SJSA1 (cell line): ENCODE measurements around the gene FAM193B. TPM values are rescaled to one million over a fixed set of nuclear protein-coding genes. Genes with fewer than 3 reads are reported as not detected.
A peak's percentile ranks its signal among the peaks of the same experiment; 100 is the strongest.
"Not testable (repeated sequence)": the region's sequence is repeated elsewhere in the genome, so short reads cannot be mapped to it uniquely, and the experiment has no call there.

Experiments used
- DNase-seq, 2 experiments: peaks; one replicate each; pipeline ENCODE4 v3.0.0-alpha.2; 2015 to 2020; ENCODE audit warnings: low spot score in 2 of 2, low read depth in 1 of 2
- H3K27ac ChIP-seq: fragments of 250-450 bp; sonication (Bioruptor Pico); 2 replicates; pipeline ENCODE4 v1.5.1; 2020; ENCODE audit warnings: mild to moderate bottlenecking, moderate library complexity
- H3K27me3 ChIP-seq: fragments of 250-450 bp; sonication (Bioruptor Pico); replicated peaks from 2 replicates; pipeline ENCODE4 v1.5.1; 2020; ENCODE audit warnings: mild to moderate bottlenecking, moderate library complexity
- H3K36me3 ChIP-seq: fragments of 250-450 bp; sonication (Bioruptor Pico); 2 replicates; pipeline ENCODE4 v1.5.1; 2020; ENCODE audit warnings: mild to moderate bottlenecking
- H3K4me1 ChIP-seq: fragments of 250-450 bp; sonication (Bioruptor Pico); replicated peaks from 2 replicates; pipeline ENCODE4 v1.6.1; 2021; ENCODE audit warnings: mild to moderate bottlenecking
- H3K4me3 ChIP-seq: fragments of 250-450 bp; sonication (Bioruptor Pico); 2 replicates; pipeline ENCODE4 v1.5.1; 2020; ENCODE audit warnings: mild to moderate bottlenecking
- H3K9me3 ChIP-seq: fragments of 250-450 bp; sonication (Bioruptor Pico); replicated peaks from 2 replicates; pipeline ENCODE4 v1.5.1; 2020; ENCODE audit warnings: mild to moderate bottlenecking
- total RNA-seq: library from RNA; depleted of rRNA; stranded (reverse); fragments of >200 nt; shearing (Covaris generic); gene quantifications from 2 replicates; pipeline ENCODE4 v1.2.3, GENCODE V29; 2014

FAM193B gene
- total RNA-seq, 1 experiment from 2014 or later = 24.9 TPM

DNA sequence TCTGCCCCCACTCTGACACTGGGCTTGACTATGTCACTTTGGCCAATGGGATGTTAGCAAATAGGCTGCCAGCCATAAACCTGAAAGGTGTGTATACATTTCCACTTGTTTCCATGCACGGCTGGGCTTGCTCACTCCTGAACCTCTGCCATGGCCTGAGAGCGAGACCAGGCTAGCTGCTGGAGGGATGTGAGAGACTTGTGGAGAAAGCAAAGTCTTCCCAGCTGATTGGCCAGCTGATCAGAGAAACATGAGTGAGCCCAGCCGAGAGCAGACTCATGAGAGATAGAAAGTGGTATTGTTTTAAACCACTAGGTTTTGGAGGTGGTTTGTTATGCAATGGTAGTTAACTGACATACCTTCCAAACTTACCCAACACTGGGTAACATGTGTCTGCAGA, 13.9 kb downstream of the FAM193B start:
- H3K4me1 ChIP-seq = peaks cover 29% of the 10 kb centered on the region
- no peak for DNase-seq
- no peak overlapping the region for H3K27ac ChIP-seq
- peaks cover 56% of the 10 kb centered on the region for H3K36me3 ChIP-seq
- no peaks in the 10 kb centered on the region for H3K27me3 ChIP-seq
- no peaks in the 10 kb centered on the region for H3K9me3 ChIP-seq
- H3K4me3 ChIP-seq = no peak overlapping the region

DNA sequence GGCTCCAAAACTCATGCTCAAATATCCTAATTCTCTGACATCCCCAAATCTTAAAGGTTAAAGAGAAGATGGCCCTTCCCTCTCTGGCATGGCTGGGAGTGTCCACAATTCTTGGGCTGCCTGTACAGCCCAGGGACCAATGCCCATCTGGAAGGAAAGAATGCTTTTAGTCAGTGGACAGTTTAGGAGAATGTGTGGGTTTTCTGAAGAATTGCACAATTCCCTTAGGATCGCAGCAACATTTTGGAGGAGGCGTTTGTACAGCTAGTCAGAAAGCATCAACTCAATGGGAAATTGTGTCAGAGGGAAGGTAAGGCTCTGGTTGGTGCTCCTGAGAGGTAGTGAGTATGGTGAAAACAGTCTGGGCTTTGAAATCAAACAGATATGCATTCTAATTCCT, 15.0 kb downstream of the FAM193B start:
- Histone ChIP-seq H3K4me1 (peaks cover 29% of the 10 kb centered on the region), H3K4me3 (no peak overlapping the region), H3K9me3 (no peaks in the 10 kb centered on the region), H3K27me3 (no peaks in the 10 kb centered on the region), H3K36me3 (peaks cover 60% of the 10 kb centered on the region), H3K27ac (no peak overlapping the region)
- no peak for DNase-seq

DNA sequence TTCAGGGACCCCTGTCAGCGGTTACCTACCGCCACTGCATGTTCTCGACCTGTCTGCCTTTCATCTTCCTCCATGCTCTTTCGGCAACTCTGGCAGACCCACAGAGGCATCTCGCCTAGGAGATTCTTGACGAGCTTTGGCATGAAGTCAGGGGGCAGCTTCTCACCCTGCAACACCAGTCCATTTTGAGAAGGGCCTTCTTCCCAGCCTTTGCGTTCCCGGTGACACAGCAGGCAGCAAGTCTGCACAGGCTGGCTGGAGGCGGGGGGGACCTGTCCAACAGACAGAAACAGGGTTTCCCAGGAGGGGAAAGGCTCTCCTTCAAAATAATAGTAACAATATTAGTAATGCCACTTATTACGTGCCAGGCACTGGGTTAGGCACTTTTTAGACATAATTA, 15.5 kb downstream of the FAM193B start:
- Histone ChIP-seq H3K4me1 (peaks cover 29% of the 10 kb centered on the region), H3K27ac (no peak overlapping the region), H3K27me3 (no peaks in the 10 kb centered on the region), H3K36me3 (peaks cover 58% of the 10 kb centered on the region), H3K4me3 (no peak overlapping the region), H3K9me3 (no peaks in the 10 kb centered on the region)
- no peak for DNase-seq

DNA sequence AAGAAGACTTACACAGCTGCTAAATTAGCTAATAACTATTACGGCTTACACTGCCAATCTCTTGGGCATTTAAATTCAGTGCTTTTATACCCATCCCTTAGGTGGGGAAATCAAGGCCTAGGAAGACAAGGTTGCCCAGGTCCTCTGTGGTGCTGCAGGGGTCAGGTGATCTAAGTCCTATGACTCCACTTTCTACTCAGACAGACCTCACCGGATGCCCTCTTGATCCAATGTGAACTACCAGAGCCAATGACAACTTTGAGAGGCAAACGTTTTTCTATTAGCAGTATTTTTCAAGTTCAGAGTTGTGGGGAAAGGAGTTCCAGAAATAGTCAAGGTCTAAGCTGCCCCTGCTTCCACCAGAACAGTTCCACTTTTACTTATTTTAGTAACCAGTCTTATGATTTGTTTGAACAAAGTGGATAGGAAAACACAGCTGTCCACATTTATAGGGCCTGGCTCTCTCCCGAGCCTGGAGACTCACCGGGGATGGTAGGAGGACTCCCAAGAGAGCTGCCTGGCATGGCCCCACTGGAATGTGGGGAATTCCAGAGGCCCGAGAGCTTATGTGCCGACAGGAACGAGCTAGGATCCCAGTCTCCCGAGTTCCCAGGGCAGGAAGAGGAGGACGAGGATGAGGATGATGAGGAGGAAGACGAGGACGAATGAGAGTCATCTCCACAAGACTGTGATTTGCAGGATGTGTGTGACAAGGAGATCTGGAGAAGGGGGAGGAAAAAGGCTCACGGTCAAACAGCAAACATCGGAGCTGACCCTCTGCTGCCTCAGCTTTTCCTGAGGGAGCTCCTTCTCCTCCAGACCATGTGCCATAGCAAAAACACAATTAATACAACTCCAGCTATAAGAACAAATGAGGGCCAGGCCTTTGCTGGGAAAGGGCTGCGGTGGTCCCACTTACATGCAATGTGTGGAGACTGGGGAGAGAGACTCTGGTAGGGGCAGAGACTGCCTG, 16.7 kb downstream of the FAM193B start:
- Histone ChIP-seq H3K36me3 (peaks cover 58% of the 10 kb centered on the region), H3K4me1 (peaks cover 29% of the 10 kb centered on the region), H3K27me3 (no peaks in the 10 kb centered on the region), H3K9me3 (no peaks in the 10 kb centered on the region), H3K27ac (peak overlapping the region; percentile 71), H3K4me3 (no peak overlapping the region)
- DNase-seq = peak; percentile 93 to 96

DNA sequence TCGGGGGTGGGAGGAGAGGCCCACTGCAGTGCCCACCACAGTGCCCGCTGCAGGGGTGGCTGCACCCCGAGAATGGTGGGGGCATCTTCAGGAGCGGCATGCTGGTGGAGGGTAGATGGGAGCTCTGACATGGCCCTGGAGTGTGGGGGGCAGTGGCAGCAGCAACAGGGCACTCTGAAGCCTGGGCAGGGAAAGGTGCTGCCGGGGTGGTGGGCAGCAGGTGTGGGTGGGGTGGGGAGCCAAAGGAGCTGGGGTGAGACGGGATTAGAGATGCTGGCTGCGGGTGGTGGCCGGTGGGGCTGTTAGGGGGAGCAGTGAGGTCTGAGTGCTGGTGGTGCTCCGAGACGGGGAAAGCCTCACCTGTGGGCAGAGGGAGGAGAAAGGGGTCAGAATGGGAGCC, 18.0 kb downstream of the FAM193B start:
- Histone ChIP-seq H3K27me3 (no peaks in the 10 kb centered on the region), H3K27ac (no peak overlapping the region), H3K4me1 (peaks cover 29% of the 10 kb centered on the region), H3K36me3 (peaks cover 61% of the 10 kb centered on the region), H3K9me3 (no peaks in the 10 kb centered on the region), H3K4me3 (no peak overlapping the region)
- DNase-seq = no peak

DNA sequence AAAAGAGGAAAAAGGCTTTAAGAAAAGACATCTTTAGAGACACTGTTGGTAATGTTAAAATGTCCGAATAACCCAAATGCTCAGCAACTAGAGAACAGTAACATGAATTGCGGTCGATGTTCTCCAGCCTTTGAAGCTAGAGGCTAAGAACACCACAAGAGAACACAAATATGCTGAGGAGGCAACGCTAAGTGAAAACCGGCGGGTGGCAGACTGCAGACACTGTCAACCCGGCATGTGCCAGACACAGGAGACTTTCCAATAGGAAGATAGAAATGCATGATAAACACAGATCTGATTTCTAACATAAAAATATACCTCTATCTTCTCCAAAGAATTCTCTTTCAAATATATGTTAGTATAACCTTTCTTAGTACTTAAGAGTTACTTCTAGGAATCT, 19.2 kb downstream of the FAM193B start:
- peaks cover 72% of the 10 kb centered on the region for H3K36me3 ChIP-seq
- no peak for DNase-seq
- no peak overlapping the region for H3K4me3 ChIP-seq
- H3K27me3 ChIP-seq = no peaks in the 10 kb centered on the region
- H3K9me3 ChIP-seq = no peaks in the 10 kb centered on the region
- H3K4me1 ChIP-seq = peaks cover 29% of the 10 kb centered on the region
- H3K27ac ChIP-seq = no peak overlapping the region

DNA sequence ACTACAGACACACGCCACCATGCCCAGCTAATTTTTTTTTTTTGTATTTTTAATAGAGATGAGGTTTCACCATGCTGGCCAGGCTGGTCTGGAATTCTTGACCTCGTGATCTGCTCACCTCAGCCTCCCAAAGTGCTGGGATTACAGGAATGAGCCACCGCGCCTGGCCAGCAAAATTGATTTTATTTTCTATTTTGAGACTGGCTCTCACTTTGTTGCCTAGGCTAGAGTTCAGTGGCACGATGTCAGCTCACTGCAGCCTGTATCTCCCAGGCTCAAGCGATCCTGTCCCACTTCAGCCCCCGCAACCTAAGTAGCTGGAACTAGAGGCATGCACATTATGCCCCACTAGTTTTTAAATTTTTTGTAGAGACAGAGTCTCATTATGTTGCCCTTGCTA, 19.9 kb downstream of the FAM193B start:
- Histone ChIP-seq H3K36me3 (peaks cover 78% of the 10 kb centered on the region), H3K4me1 (peaks cover 29% of the 10 kb centered on the region)
- not testable (repeated sequence) for H3K27me3 ChIP-seq, H3K9me3 ChIP-seq, DNase-seq, H3K27ac ChIP-seq, H3K4me3 ChIP-seq

DNA sequence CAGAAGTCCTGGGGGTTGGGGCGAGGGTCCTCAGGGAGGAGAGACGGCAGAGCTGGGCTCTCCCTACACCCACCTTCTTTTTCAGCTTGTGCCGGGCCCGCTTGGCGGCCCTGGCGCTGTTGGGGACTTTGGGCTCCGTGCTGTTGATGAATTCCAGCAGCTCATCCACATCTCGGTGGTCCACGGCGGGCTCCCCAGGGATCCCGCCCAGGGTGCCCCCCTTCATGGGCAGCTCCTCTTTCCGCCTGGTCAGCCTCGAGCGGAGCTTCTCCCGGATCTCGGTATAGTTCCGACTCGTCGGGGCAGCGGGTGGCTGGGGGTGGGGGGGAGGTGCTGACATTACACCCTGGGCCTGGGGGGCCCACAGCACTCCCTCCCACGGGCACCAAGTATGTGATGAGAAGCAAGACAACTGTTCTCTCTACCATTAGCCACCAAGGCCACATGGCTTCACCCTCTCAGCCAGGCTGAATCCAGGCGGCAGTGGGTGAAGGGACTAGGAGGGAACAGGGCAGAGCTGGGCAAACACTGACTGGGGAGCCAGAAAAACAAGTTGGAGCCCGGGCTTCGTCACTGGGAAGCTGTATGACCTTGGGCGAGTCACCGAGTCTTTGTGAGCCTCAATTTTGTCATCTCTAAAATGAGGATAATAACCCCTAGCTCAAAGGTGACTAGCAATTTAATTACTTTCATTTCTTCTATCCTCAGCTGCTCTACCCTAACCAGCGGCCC, 23.0 kb downstream of the FAM193B start:
- Histone ChIP-seq H3K4me1 (peaks cover 2% of the 10 kb centered on the region; the same call in 1 of the 2 replicates), H3K27ac (no peak overlapping the region), H3K9me3 (no peaks in the 10 kb centered on the region), H3K36me3 (peaks cover 91% of the 10 kb centered on the region), H3K4me3 (no peak overlapping the region), H3K27me3 (no peaks in the 10 kb centered on the region)
- DNase-seq = no peak

DNA sequence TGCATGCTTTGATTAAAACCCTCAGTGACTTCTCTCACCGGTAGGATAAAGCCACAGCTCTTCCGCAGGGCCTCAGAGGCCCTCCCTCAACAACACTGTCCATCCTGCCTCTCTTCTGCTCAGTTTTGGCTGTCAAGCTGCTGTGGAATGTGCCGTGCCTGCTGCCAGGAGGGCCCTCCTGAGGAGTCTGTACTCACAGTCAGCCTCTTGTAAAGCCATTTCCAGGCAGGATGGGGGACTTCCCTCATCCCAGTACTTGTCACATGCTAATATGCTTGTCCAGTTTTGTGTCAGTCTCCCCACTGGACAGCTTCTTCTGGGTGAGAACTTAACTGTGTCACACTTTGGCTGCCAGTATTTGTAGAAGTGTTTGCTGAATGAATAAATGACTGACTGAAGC, 23.7 kb downstream of the FAM193B start:
- Histone ChIP-seq H3K9me3 (no peaks in the 10 kb centered on the region), H3K36me3 (peaks cover 92% of the 10 kb centered on the region), H3K27me3 (no peaks in the 10 kb centered on the region), H3K27ac (no peak overlapping the region), H3K4me3 (no peak overlapping the region), H3K4me1 (no peaks in the 10 kb centered on the region)
- no peak for DNase-seq

DNA sequence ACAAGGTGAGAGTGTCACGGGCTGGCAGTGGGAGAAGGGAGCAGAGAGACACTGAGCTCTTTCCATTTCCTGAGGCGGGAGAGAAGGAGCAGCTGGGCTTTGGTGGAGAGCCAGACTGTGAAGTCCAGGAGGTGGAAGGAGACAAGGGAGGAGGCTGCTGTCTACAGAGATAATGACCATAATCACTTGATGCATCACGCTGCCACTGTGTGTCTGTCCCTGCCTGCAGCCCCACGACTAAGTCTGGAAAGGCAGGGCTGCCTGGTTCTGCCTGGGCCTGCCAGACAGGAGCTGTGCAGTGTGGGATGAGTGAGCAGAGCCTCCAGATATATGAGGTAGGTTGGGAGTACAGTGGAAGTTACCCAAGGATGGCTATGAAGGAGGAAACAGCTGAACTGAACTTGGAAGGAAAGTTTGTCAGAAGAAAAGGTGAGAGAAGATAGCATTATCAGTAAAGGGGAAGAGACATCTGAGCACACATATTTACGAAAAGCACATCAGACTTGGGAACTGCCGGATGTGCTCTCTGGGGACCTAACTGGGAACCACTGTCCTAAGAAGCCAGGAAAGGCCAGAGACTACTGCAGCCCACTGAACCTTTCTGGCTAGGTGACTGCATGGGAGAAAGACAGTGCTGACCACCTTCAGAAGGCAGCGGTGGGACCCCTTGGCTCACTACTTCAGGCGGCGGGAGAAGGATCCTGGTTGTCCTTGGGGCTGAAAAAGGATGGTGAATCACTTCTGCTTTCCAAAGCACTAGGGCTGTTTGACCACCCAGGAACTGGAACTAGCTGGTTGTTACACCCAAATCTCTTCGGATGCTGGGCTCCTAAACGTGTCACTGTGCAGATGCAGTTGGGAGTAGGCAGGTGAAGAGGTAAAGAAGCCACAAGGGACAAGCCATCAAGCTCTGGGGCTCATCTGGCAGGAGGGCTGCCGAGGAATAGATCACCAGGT, 24.8 kb downstream of the FAM193B start:
- no peaks in the 10 kb centered on the region for H3K4me1 ChIP-seq
- H3K36me3 ChIP-seq = peaks cover 92% of the 10 kb centered on the region
- DNase-seq = no peak
- H3K9me3 ChIP-seq = no peaks in the 10 kb centered on the region
- no peaks in the 10 kb centered on the region for H3K27me3 ChIP-seq
- H3K4me3 ChIP-seq = no peak overlapping the region
- H3K27ac ChIP-seq = no peak overlapping the region

DNA sequence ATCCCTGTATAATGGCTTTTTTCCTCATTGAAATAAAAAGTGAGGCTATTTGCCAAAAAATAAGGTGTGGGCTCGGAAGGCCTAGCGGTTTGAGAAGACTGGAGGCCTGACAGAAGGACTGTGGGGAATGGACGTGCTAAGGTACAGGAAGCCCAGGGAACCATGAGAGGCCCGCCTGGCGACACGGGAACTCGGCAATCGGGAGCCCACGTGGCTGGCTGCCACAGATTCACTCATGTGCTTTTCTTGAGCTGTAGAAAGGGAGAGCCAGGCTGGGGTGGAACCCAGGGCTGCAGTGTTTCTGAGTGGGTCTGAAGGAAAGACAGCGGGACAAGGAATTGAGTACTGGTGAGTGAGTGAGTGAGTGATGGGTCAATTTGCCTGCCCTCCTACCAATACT, 25.7 kb downstream of the FAM193B start:
- DNase-seq = no peak
- Histone ChIP-seq H3K9me3 (no peaks in the 10 kb centered on the region), H3K27ac (no peak overlapping the region), H3K27me3 (no peaks in the 10 kb centered on the region), H3K36me3 (peaks cover 94% of the 10 kb centered on the region), H3K4me1 (no peaks in the 10 kb centered on the region), H3K4me3 (no peak overlapping the region)

DNA sequence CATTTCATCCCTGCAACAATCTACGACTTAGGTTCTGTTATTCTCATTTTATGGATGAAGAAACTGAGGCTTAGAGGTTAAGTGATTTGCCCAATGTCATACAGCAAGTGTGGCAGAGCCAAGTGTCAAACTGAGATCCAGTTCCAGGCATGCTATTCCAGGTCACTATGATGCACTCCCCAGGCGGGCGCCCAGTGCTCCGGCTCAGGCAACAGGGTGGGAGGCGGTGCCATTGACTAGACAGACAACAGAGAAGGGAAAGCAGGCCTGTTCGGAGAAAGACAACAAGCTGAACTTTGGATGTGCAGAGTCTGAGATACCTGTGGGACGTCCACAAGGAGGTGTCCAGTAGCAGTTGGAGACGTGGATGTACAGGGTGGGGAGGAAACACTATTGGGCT, 26.8 kb downstream of the FAM193B start:
- H3K4me1 ChIP-seq = no peaks in the 10 kb centered on the region
- peaks cover 98% of the 10 kb centered on the region for H3K36me3 ChIP-seq
- H3K27me3 ChIP-seq = no peaks in the 10 kb centered on the region
- H3K27ac ChIP-seq = no peak overlapping the region
- no peak overlapping the region for H3K4me3 ChIP-seq
- no peak for DNase-seq
- H3K9me3 ChIP-seq = no peaks in the 10 kb centered on the region

DNA sequence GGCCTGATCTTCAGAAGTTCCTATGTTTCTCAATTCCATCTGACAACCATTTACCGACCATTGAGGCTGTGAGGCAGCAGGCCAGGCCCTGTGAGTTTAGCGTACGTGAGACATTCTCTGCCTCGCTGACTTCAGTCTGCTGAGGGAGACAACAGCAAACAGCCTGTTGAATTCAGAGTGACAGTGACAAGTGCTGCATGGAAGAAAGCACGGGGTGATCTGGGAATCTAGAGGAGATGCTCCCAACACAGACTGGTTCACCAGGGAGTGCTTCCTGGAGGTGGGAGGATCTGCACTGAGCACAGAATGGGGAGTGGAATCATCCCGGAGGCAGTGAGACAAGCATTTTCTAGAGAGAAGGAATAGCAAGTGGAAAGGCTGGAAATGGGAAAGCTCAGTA, 27.6 kb downstream of the FAM193B start:
- H3K36me3 ChIP-seq = peaks cover 94% of the 10 kb centered on the region
- no peak overlapping the region for H3K27ac ChIP-seq

More for the DNA sequence above, 27.6 kb downstream of the FAM193B start:
- Histone ChIP-seq H3K4me1 (no peaks in the 10 kb centered on the region), H3K9me3 (no peaks in the 10 kb centered on the region), H3K27me3 (no peaks in the 10 kb centered on the region), H3K4me3 (no peak overlapping the region)
- DNase-seq = no peak
